Keratinocyte (primary cell): Measurements from ENCODE around the gene SCCPDH. TPM values are rescaled to one million over a fixed set of nuclear protein-coding genes. Genes with fewer than 3 reads are reported as not detected.

Source experiments
- DNase-seq: peaks from one replicate; pipeline ENCODE4 v3.0.0-alpha.2; 2011; ENCODE audit warnings: low read depth, missing footprints, low spot score
- FAIRE-seq: peaks from 2 replicates; lab custom pipeline; 2011; peaks lifted over from hg19 to GRCh38; lab: Jason Lieb, UNC
- H2AFZ ChIP-seq: 2 replicates; pipeline ENCODE4 v1.6.0; 2012; ENCODE audit warnings: low read length, control low read depth, inconsistent platforms; ENCODE audit not compliant: control insufficient read depth
- H3K27ac ChIP-seq: 2 replicates; pipeline ENCODE4 v1.5.1; 2011; ENCODE audit warnings: low read length; ENCODE audit not compliant: control insufficient read depth, insufficient read depth
- H3K27me3 ChIP-seq: 3 replicates; pipeline ENCODE4 v1.6.0; 2011; ENCODE audit warnings: low read length; ENCODE audit not compliant: control insufficient read depth, insufficient read depth; ENCODE audit errors: extremely low read depth
- H3K36me3 ChIP-seq, 2 experiments: 2 replicates in 1 of 2; 3 replicates in 1 of 2; pipeline ENCODE4 v1.5.1; 2011; ENCODE audit warnings: low read length in 2 of 2, mild to moderate bottlenecking in 1 of 2; ENCODE audit not compliant: control insufficient read depth in 2 of 2, insufficient read depth in 2 of 2; ENCODE audit errors: extremely low read depth in 1 of 2
- H3K4me1 ChIP-seq: 3 replicates; pipeline ENCODE4 v1.5.1; 2011; ENCODE audit warnings: low read length; ENCODE audit not compliant: control insufficient read depth, insufficient read depth; ENCODE audit errors: extremely low read depth
- H3K4me2 ChIP-seq: 3 replicates; pipeline ENCODE4 v1.6.0; 2011; ENCODE audit warnings: low read depth, low read length; ENCODE audit not compliant: control insufficient read depth, insufficient read depth; ENCODE audit errors: extremely low read depth
- H3K4me3 ChIP-seq, 3 experiments: fragments of 200-600 bp in 1 of 3; sonication (generic) in 1 of 3; 2 replicates in 2 of 3; 3 replicates in 1 of 3; pipeline ENCODE4 v1.5.1; 2011 to 2016; ENCODE audit warnings: low read length in 3 of 3, mild to moderate bottlenecking in 3 of 3, control low read depth in 2 of 3, inconsistent platforms in 1 of 3, low read depth in 1 of 3, mixed read lengths in 1 of 3, mixed run types in 1 of 3, moderate library complexity in 1 of 3; ENCODE audit not compliant: control insufficient read depth in 2 of 3, insufficient read depth in 2 of 3; ENCODE audit errors: extremely low read depth in 1 of 3
- H3K79me2 ChIP-seq: 2 replicates; pipeline ENCODE4 v1.6.0; 2012; ENCODE audit warnings: low read length; ENCODE audit not compliant: control insufficient read depth, insufficient read depth
- H3K9ac ChIP-seq: 3 replicates; pipeline ENCODE4 v1.6.0; 2011; ENCODE audit warnings: low read length; ENCODE audit not compliant: control insufficient read depth, insufficient read depth; ENCODE audit errors: extremely low read depth
- H3K9me1 ChIP-seq: 3 replicates; pipeline ENCODE4 v1.6.0; 2011; ENCODE audit warnings: low read length; ENCODE audit not compliant: control insufficient read depth, insufficient read depth; ENCODE audit errors: extremely low read depth
- H3K9me3 ChIP-seq: 2 replicates; pipeline ENCODE4 v1.5.1; 2012; ENCODE audit warnings: low read depth, low read length; ENCODE audit not compliant: control insufficient read depth
- H4K20me1 ChIP-seq: 3 replicates; pipeline ENCODE4 v1.6.0; 2011; ENCODE audit warnings: low read length; ENCODE audit not compliant: control insufficient read depth, insufficient read depth; ENCODE audit errors: extremely low read depth
- CTCF ChIP-seq, 3 experiments: IDR thresholded peaks in 1 of 3; conservative IDR thresholded peaks in 1 of 3; optimal IDR thresholded peaks in 1 of 3; 2 replicates in 2 of 3; 3 replicates in 1 of 3; pipeline versions ENCODE3 to v1.5.1; 2011; ENCODE audit warnings: low read length in 3 of 3, mild to moderate bottlenecking in 3 of 3, moderate library complexity in 2 of 3, control low read depth in 1 of 3, inconsistent platforms in 1 of 3; ENCODE audit not compliant: insufficient read depth in 2 of 3; ENCODE audit errors: extremely low read depth in 1 of 3
- EZH2 ChIP-seq: IDR thresholded peaks from one replicate; pipeline ENCODE4 v1.6.1; 2012; ENCODE audit warnings: inconsistent platforms, mild to moderate bottlenecking, low read length, moderate library complexity
- dilution Hi-C: fragments of 300-500 bp; cut with MboI; formaldehyde crosslinking; loops from one replicate; pipeline ENCODE4 v1.7.0; 2020; ENCODE audit warnings: low sequenced_read_pairs; ENCODE audit not compliant: extremely low pct_ligation_motif_present
- polyA plus RNA-seq, 5 experiments: library from polyadenylated mRNA; depleted of rRNA in 3 of 5; stranded (reverse) in 3 of 5; stranded (forward) in 1 of 5; unstranded in 1 of 5; fragments of >200 nt; gene quantifications; 1 replicate in 1 of 5; 2 replicates in 3 of 5; 3 replicates in 1 of 5; pipeline versions ENCODE4 v1.2.1 to v1.2.3, GENCODE V29; 2011 to 2012; ENCODE audit warnings: missing spikeins in 2 of 5, low read depth in 1 of 5, low replicate concordance in 1 of 5

Gene SCCPDH
- polyA plus RNA-seq, 1 donor (not counting 4 experiments of a cell fraction or from before 2014, with no cell fraction given): 4.3 TPM

GRCh38 chr1:246791303-246791918 lies 67.2 kb downstream of the SCCPDH start:
- H3K79me2 ChIP-seq: no peaks in the 10 kb centered on the region
- H3K27ac ChIP-seq: no peak overlapping the region
- peaks cover 20% of the 10 kb centered on the region for H3K4me1 ChIP-seq
- dilution Hi-C loops: no loop called here
- no peak overlapping the region for H3K4me3 ChIP-seq
- TF ChIP-seq CTCF (optimal IDR thresholded peaks at IDR 0.05 in 1 of 3, IDR thresholded peaks at IDR 0.05 in 1 of 3, conservative IDR thresholded peaks at IDR 0.05 in 1 of 3; ENCODE audit: extremely low read depth in 1 of 3, insufficient read depth in 2 of 3, low read length in 3 of 3): no peak
- no peak for TF ChIP-seq EZH2
- no peak overlapping the region for H2AFZ ChIP-seq
- no peak overlapping the region for H3K4me2 ChIP-seq
- no peaks in the 10 kb centered on the region for H3K9me3 ChIP-seq
- no peaks in the 10 kb centered on the region for H3K9me1 ChIP-seq
- no peaks in the 10 kb centered on the region for H3K36me3 ChIP-seq
- no peaks in the 10 kb centered on the region for H4K20me1 ChIP-seq
- H3K9ac ChIP-seq: no peak overlapping the region
- no peak for DNase-seq
- H3K27me3 ChIP-seq: no peaks in the 10 kb centered on the region
- FAIRE-seq: no peak

- TF ChIP-seq CTCF (optimal IDR thresholded peaks at IDR 0.05 in 1 of 3, IDR thresholded peaks at IDR 0.05 in 1 of 3, conservative IDR thresholded peaks at IDR 0.05 in 1 of 3; ENCODE audit: extremely low read depth in 1 of 3, insufficient read depth in 2 of 3, low read length in 3 of 3) (no peak), EZH2 (no peak)
- no peak overlapping the region for H3K9ac ChIP-seq
- no peaks in the 10 kb centered on the region for H3K9me1 ChIP-seq
- H3K27ac ChIP-seq: no peak overlapping the region
- peaks cover 20% of the 10 kb centered on the region for H3K4me1 ChIP-seq
- no peak overlapping the region for H3K4me2 ChIP-seq
- H3K9me3 ChIP-seq: no peaks in the 10 kb centered on the region
- no peaks in the 10 kb centered on the region for H3K79me2 ChIP-seq
- no peaks in the 10 kb centered on the region for H3K27me3 ChIP-seq
- DNase-seq: no peak
- H3K36me3 ChIP-seq: no peaks in the 10 kb centered on the region
- H2AFZ ChIP-seq: no peak overlapping the region
- no peak for FAIRE-seq
- H3K4me3 ChIP-seq: no peak overlapping the region
- H4K20me1 ChIP-seq: no peaks in the 10 kb centered on the region
- dilution Hi-C loops: no loop called here
Observed at GRCh38 chr1:246792603-246793002, 68.4 kb downstream of the SCCPDH start.
